OCI-LY3 (cell line): ENCODE measurements around the gene CSNK2B.

Source experiments
- EZH2phosphoT487 ChIP-seq: fragments of 200-600 bp; shearing (Covaris generic); IDR thresholded peaks from 2 replicates; pipeline ENCODE4 v1.6.1; 2018; ENCODE audit warnings: antibody characterized with exemption, mixed run types, low read depth
- TF ChIP-seq, protein P1 (sequence below): fragments of 200-600, 300-600 bp; sonication (generic); IDR thresholded peaks from 2 replicates; pipeline ENCODE4 v1.5.1; 2014; ENCODE audit warnings: antibody characterized with exemption, low read length, low read depth

DNA sequence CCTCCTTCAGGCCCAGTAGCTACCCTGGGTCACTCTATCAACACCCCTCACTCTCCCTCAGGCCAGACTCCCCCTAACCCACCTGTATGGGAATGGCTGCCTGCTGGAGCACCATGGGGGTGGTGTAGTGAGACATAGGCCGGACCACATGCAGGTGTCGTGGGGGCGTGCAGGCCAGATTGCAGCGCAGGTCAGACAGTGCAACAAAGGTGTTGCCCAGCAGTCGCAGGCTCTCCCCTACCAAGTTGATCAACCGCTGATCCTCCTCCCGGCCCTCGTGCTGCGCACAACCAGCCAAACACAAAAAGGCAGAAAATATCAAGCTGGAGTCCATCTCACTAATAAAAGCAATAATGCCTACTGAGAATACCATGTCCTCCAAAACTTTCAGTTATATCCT, 20.6 kb upstream of the CSNK2B start:
- TF ChIP-seq, protein P1, sequence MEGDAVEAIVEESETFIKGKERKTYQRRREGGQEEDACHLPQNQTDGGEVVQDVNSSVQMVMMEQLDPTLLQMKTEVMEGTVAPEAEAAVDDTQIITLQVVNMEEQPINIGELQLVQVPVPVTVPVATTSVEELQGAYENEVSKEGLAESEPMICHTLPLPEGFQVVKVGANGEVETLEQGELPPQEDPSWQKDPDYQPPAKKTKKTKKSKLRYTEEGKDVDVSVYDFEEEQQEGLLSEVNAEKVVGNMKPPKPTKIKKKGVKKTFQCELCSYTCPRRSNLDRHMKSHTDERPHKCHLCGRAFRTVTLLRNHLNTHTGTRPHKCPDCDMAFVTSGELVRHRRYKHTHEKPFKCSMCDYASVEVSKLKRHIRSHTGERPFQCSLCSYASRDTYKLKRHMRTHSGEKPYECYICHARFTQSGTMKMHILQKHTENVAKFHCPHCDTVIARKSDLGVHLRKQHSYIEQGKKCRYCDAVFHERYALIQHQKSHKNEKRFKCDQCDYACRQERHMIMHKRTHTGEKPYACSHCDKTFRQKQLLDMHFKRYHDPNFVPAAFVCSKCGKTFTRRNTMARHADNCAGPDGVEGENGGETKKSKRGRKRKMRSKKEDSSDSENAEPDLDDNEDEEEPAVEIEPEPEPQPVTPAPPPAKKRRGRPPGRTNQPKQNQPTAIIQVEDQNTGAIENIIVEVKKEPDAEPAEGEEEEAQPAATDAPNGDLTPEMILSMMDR: no peak
- no peak for TF ChIP-seq EZH2phosphoT487
